Kidney (tissue), 14 donors: ENCODE results near the gene KCNAB2. TPM values are rescaled to one million over a fixed set of nuclear protein-coding genes. Genes with fewer than 3 reads are reported as not detected.

Experiments used
- DNase-seq, 5 donors: peaks; one replicate each; pipeline ENCODE4 v3.0.0-alpha.2; 2013 to 2020
- FAIRE-seq: peaks from 2 replicates; lab custom pipeline; 2012; peaks lifted over from hg19 to GRCh38; lab: Jason Lieb, UNC
- H3K27ac ChIP-seq, 2 donors: one replicate each; pipeline ENCODE4 v1.7.0; 2013; ENCODE audit warnings: low read depth in 2 of 2, low read length in 2 of 2, inconsistent platforms in 1 of 2
- H3K27me3 ChIP-seq: one replicate; pipeline ENCODE4 v1.7.1; 2013; ENCODE audit warnings: low read length, inconsistent platforms; ENCODE audit not compliant: control insufficient read depth, insufficient read depth
- H3K36me3 ChIP-seq, 3 donors: one replicate each; pipeline versions ENCODE4 v1.7.0 to v1.7.1; 2013; ENCODE audit warnings: low read length in 3 of 3, control low read depth in 1 of 3, inconsistent platforms in 1 of 3; ENCODE audit not compliant: insufficient read depth in 3 of 3, control insufficient read depth in 2 of 3
- H3K4me1 ChIP-seq, 3 donors: one replicate each; pipeline versions ENCODE4 v1.7.0 to v1.7.1; 2013; ENCODE audit warnings: low read length in 3 of 3, inconsistent platforms in 1 of 3, low read depth in 1 of 3; ENCODE audit not compliant: control insufficient read depth in 2 of 3, insufficient read depth in 2 of 3
- H3K4me3 ChIP-seq, 3 donors: one replicate each; pipeline versions ENCODE4 v1.7.0 to v1.8.1; 2013; ENCODE audit warnings: low read length in 3 of 3, control low read depth in 1 of 3, inconsistent platforms in 1 of 3
- H3K9ac ChIP-seq, 3 donors: one replicate each; pipeline versions ENCODE4 v1.7.0 to v1.7.1; 2013; ENCODE audit warnings: low read length in 3 of 3, control low read depth in 1 of 3, inconsistent platforms in 1 of 3
- H3K9me3 ChIP-seq, 3 donors: one replicate each; pipeline versions ENCODE4 v1.7.0 to v1.7.1; 2013; ENCODE audit warnings: low read length in 3 of 3, control low read depth in 1 of 3, inconsistent platforms in 1 of 3; ENCODE audit not compliant: control insufficient read depth in 2 of 3, insufficient read depth in 1 of 3
- intact Hi-C: fragments of 100-400 bp; cut with DNase I; formaldehyde crosslinking; loops from one replicate; pipeline ENCODE4 v1.11.1; 2022
- polyA plus RNA-seq: library from polyadenylated mRNA; stranded (reverse); fragments of 350-450 nt; fragmentation: Illumina TruSeq; extraction: RNeasy Lipid Tissue Mini Kit (QIAGEN cat#74804); gene quantifications from one replicate; pipeline ENCODE4 v1.2.3, GENCODE V29; 2014; ENCODE audit warnings: low read depth, low replicate concordance; ENCODE audit not compliant: insufficient read depth
- total RNA-seq: library from RNA; stranded (reverse); fragmentation: NEBNext Ultra II Directional; extraction: Animal tissue kit (Norgen Biotek cat#: 25700); gene quantifications from one replicate; pipeline ENCODE4 v1.2.1, GENCODE V29; 2021
- TF ChIP-seq, protein P1 (sequence below): IDR thresholded peaks from 3 replicates; pipeline ENCODE4 v1.5.1; 2012; ENCODE audit warnings: mild to moderate bottlenecking, moderate library complexity, borderline replicate concordance; ENCODE audit not compliant: insufficient read depth; ENCODE audit errors: extremely low read depth
- donor health status: control.
- donor health status: control.
- donor health status: control.
- donor health status: control.
- donor health status: control.
- donor health status: DM: yes; HTN: yes; CAD: no.
- donor health status: Normal renal cell carcinoma (clear cell type).

Gene KCNAB2
- total and polyA plus RNA-seq, 2 donors from 2014 or later, result 19.6 to 28.1 TPM

DNA sequence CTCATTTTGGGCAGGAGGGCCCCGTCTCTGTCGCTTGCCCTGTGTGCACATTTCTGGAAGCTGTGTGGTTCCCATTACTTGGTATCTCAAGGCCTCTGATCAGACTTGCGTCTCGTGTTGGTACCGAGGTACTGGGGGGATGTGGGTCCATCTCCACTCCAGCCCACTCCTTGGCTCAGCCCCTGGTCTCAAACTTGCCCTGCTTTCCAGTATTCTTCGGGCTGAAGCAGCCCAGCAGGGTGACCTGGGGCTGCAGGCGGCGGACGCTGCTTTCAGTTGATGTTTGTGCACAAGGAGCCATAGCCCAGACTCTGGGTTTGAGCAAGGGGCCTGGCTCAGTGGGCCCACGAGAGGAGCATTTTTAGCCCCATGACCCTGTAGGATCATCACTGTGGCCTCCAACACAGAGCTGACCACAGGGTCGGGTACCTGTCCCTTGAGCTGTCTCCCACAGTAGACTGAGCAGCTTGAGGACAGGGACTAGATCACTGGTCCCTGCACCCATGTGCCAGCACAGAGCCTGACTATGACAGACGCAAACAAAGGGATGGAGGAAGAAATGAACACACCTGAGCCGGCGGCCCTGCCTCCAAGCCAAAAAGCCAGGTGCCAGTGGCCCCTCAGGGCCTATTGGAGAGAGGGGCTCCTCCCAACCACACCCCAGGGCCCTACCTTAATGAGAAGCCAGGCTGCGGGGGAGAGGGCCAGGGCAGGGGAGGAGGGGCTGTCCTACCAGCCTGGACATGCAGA, 87.6 kb downstream of the KCNAB2 start:
- TF ChIP-seq, protein P1, sequence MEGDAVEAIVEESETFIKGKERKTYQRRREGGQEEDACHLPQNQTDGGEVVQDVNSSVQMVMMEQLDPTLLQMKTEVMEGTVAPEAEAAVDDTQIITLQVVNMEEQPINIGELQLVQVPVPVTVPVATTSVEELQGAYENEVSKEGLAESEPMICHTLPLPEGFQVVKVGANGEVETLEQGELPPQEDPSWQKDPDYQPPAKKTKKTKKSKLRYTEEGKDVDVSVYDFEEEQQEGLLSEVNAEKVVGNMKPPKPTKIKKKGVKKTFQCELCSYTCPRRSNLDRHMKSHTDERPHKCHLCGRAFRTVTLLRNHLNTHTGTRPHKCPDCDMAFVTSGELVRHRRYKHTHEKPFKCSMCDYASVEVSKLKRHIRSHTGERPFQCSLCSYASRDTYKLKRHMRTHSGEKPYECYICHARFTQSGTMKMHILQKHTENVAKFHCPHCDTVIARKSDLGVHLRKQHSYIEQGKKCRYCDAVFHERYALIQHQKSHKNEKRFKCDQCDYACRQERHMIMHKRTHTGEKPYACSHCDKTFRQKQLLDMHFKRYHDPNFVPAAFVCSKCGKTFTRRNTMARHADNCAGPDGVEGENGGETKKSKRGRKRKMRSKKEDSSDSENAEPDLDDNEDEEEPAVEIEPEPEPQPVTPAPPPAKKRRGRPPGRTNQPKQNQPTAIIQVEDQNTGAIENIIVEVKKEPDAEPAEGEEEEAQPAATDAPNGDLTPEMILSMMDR, result no peak

DNA sequence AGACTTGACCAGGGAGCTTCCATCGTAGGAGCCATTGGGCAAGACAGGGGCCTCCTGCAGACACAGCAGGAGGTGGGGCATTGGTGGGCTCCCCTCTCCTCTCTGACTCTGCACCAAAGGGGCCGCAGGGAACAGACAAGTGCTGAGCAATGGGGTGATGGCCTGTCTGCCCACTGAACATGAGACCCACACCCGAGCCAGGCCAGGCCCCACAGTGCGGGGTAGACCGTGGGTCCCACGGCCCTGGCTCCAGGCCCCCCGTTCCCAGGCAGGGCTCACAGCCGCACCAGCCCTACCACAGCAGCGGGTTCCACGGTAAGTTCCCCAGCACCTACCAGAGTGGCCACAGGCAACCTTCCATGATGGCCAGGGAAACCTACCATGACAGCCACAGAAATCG, 88.5 kb downstream of the KCNAB2 start:
- FAIRE-seq, result no peak
- DNase-seq, result peak in 1 of 5 donors; percentile 61
- intact Hi-C loops, result no loop called here

More for the DNA sequence above, 87.6 kb downstream of the KCNAB2 start:
- Histone ChIP-seq H3K27me3 (no peaks in the 10 kb centered on the region), H3K9me3 (peaks cover 0 to 7% (median 0%) of the 10 kb centered on the region in 3 donors), H3K4me1 (no peaks in the 10 kb centered on the region), H3K4me3 (no peak overlapping the region), H3K9ac (no peak overlapping the region), H3K36me3 (no peaks in the 10 kb centered on the region), H3K27ac (no peak overlapping the region)
- intact Hi-C loops, result no loop called here
- DNase-seq (peak in 2 of 5 donors; percentile 24 to 41), FAIRE-seq (no peak)

DNA sequence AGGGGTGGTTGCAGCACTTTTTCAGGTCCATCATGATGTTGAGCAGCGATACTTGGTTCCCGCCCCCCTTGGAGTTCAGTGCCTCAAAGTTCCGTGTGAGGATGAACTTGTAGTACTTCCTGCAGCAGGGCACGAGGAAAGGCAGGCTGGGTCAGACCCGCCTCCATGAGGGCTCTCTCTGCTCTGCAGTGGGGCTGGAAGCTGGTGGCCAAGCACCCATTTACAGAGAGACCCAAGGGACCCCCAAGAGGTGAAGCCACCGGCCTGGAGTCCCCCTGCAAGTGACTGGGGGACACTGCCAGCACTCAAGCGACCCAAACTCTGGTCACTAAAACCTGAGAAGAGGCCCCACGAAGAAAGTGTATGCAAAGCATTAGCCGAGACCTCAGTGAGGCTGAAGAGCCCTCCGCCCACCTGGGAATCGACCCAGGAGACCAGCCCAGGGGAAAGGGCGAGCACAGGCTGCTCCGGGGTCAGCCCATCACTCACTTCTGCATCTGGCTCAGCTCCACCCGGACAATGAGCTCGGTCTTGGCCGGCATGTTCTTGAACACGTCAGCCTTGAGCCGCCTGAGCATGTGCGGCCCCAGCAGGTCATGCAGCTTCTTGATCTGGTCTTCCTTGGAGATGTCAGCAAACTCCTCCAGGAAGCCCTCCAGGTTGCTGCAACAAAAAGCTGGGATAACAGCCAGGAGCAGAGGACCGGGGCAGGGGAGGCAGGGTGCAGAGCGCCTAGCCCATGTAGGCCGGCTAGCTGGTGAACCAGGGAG, 89.2 kb downstream of the KCNAB2 start:
- intact Hi-C loops, result no loop called here
- H3K9me3 ChIP-seq, result peaks cover 0 to 7% (median 0%) of the 10 kb centered on the region in 3 donors
- H3K27me3 ChIP-seq, result no peaks in the 10 kb centered on the region
- no peaks in the 10 kb centered on the region for H3K36me3 ChIP-seq
- H3K9ac ChIP-seq, result no peak overlapping the region
- H3K4me3 ChIP-seq, result no peak overlapping the region
- no peak overlapping the region for H3K27ac ChIP-seq
- H3K4me1 ChIP-seq, result no peaks in the 10 kb centered on the region
- TF ChIP-seq, protein P1, result no peak
- no peak for FAIRE-seq
- DNase-seq, result peak in 1 of 5 donors; percentile 41

More for the DNA sequence above, 88.5 kb downstream of the KCNAB2 start:
- H3K9ac ChIP-seq, result no peak overlapping the region
- no peaks in the 10 kb centered on the region for H3K4me1 ChIP-seq
- peaks cover 0 to 7% (median 0%) of the 10 kb centered on the region in 3 donors for H3K9me3 ChIP-seq
- H3K36me3 ChIP-seq, result no peaks in the 10 kb centered on the region
- TF ChIP-seq, protein P1, result no peak
- H3K27me3 ChIP-seq, result no peaks in the 10 kb centered on the region
- no peak overlapping the region for H3K4me3 ChIP-seq
- no peak overlapping the region for H3K27ac ChIP-seq
